Activated T-cell treated with anti-CD3 and anti-CD28 coated beads for 4 hours (primary cell): ENCODE results near the gene HOXB2.

Experiments
- DNase-seq: peaks from one replicate; pipeline ENCODE4 v3.0.0-alpha.2; 2020

The HOXB2 gene

GRCh38 chr17:48565022-48565554 is 20.2 kb upstream of the HOXB2 start:
- DNase-seq, result no peak

GRCh38 chr17:48564188-48565021 is 19.5 kb upstream of the HOXB2 start:
- no peak for DNase-seq

- no peak for DNase-seq
Observed at GRCh38 chr17:48563867-48564187, 18.9 kb upstream of the HOXB2 start.

- no peak for DNase-seq
Observed at GRCh38 chr17:48563385-48563838, 18.5 kb upstream of the HOXB2 start.

GRCh38 chr17:48562934-48563333 is 18.0 kb upstream of the HOXB2 start:
- no peak for DNase-seq

- no peak for DNase-seq
Observed at GRCh38 chr17:48561884-48562810, 17.2 kb upstream of the HOXB2 start.

- no peak for DNase-seq
Observed at GRCh38 chr17:48559840-48560817, 15.2 kb upstream of the HOXB2 start.

- no peak for DNase-seq
Observed at GRCh38 chr17:48559122-48559839, 14.4 kb upstream of the HOXB2 start.

GRCh38 chr17:48558831-48559121 is 13.9 kb upstream of the HOXB2 start:
- DNase-seq, result no peak

GRCh38 chr17:48558057-48558830 is 13.3 kb upstream of the HOXB2 start:
- no peak for DNase-seq

GRCh38 chr17:48556576-48557401 is 11.9 kb upstream of the HOXB2 start:
- no peak for DNase-seq

GRCh38 chr17:48556229-48556575 is 11.3 kb upstream of the HOXB2 start:
- no peak for DNase-seq

GRCh38 chr17:48555258-48556228 is 10.6 kb upstream of the HOXB2 start:
- DNase-seq, result no peak

GRCh38 chr17:48554412-48555257 is 9.7 kb upstream of the HOXB2 start:
- no peak for DNase-seq

- no peak for DNase-seq
Observed at GRCh38 chr17:48553826-48554225, 8.9 kb upstream of the HOXB2 start.

GRCh38 chr17:48553190-48553547 is 8.3 kb upstream of the HOXB2 start:
- DNase-seq, result no peak

GRCh38 chr17:48552466-48553189 is 7.7 kb upstream of the HOXB2 start:
- DNase-seq, result no peak
